Uterus (tissue), 2 donors: Measurements from ENCODE around the gene KIF1A.
"Not testable (repeated sequence)": the region's sequence is repeated elsewhere in the genome, so short reads cannot be mapped to it uniquely, and the experiment has no call there.

Experiments used
- POLR2A ChIP-seq, 2 donors: fragments of 450-650 bp; IDR thresholded peaks; one replicate each; pipeline ENCODE4 v1.6.1; 2016; ENCODE audit warnings: antibody characterized with exemption in 2 of 2, mild to moderate bottlenecking in 1 of 2, moderate library complexity in 1 of 2
- TF ChIP-seq, protein P1 (sequence below), 4 experiments: fragments of 200-600 bp in 2 of 4; fragments of 450-650 bp in 2 of 4; sonication (generic) in 2 of 4; IDR thresholded peaks; one replicate each; pipeline ENCODE4 v1.5.1; 2016 to 2019; ENCODE audit warnings: antibody characterized with exemption in 4 of 4, mild to moderate bottlenecking in 2 of 4, moderate library complexity in 1 of 4

- TF ChIP-seq POLR2A (IDR thresholded peaks at IDR 0.05): not testable (repeated sequence)
- TF ChIP-seq, protein P1, sequence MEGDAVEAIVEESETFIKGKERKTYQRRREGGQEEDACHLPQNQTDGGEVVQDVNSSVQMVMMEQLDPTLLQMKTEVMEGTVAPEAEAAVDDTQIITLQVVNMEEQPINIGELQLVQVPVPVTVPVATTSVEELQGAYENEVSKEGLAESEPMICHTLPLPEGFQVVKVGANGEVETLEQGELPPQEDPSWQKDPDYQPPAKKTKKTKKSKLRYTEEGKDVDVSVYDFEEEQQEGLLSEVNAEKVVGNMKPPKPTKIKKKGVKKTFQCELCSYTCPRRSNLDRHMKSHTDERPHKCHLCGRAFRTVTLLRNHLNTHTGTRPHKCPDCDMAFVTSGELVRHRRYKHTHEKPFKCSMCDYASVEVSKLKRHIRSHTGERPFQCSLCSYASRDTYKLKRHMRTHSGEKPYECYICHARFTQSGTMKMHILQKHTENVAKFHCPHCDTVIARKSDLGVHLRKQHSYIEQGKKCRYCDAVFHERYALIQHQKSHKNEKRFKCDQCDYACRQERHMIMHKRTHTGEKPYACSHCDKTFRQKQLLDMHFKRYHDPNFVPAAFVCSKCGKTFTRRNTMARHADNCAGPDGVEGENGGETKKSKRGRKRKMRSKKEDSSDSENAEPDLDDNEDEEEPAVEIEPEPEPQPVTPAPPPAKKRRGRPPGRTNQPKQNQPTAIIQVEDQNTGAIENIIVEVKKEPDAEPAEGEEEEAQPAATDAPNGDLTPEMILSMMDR (IDR thresholded peaks at IDR 0.05): not testable (repeated sequence)
Measured at GRCh38 chr2:240695593-240695992, 124.4 kb downstream of the KIF1A start.
